Stomach (tissue), 4 donors: ENCODE data around the gene AKAP5.

Source experiments
- POLR2A ChIP-seq, 4 donors: fragments of 450-650 bp; IDR thresholded peaks; one replicate each; pipeline ENCODE4 v1.6.1; 2016; ENCODE audit warnings: antibody characterized with exemption in 4 of 4, control low read depth in 2 of 4, mild to moderate bottlenecking in 1 of 4, moderate library complexity in 1 of 4
- TF ChIP-seq, protein P1 (sequence below), 7 experiments: fragments of 450-650 bp in 4 of 7; fragments of 200-600 bp in 3 of 7; sonication (generic) in 3 of 7; IDR thresholded peaks; one replicate each; pipeline ENCODE4 v1.5.1; 2016 to 2019; ENCODE audit warnings: antibody characterized with exemption in 7 of 7, control low read depth in 2 of 7, mild to moderate bottlenecking in 1 of 7

GRCh38 chr14:64450255-64450654 is 15.0 kb upstream of the AKAP5 start:
- TF ChIP-seq, protein P1, sequence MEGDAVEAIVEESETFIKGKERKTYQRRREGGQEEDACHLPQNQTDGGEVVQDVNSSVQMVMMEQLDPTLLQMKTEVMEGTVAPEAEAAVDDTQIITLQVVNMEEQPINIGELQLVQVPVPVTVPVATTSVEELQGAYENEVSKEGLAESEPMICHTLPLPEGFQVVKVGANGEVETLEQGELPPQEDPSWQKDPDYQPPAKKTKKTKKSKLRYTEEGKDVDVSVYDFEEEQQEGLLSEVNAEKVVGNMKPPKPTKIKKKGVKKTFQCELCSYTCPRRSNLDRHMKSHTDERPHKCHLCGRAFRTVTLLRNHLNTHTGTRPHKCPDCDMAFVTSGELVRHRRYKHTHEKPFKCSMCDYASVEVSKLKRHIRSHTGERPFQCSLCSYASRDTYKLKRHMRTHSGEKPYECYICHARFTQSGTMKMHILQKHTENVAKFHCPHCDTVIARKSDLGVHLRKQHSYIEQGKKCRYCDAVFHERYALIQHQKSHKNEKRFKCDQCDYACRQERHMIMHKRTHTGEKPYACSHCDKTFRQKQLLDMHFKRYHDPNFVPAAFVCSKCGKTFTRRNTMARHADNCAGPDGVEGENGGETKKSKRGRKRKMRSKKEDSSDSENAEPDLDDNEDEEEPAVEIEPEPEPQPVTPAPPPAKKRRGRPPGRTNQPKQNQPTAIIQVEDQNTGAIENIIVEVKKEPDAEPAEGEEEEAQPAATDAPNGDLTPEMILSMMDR (IDR thresholded peaks at IDR 0.05), result no peak
- TF ChIP-seq POLR2A (IDR thresholded peaks at IDR 0.05), result no peak
